Calu3 (cell line): ENCODE results near the gene IDI1. TPM values are rescaled to one million over a fixed set of nuclear protein-coding genes. Genes with fewer than 3 reads are reported as not detected.

Experiments
- BruUV-seq: library from RNA; stranded (reverse); fragments of 400-500 nt; replicated peaks from 2 replicates; lab custom pipeline; 2021; lab: Mats Ljungman, UMichigan
- CTCF ChIA-PET: fragments of 300-600 bp; sonication (Branson Sonifier 250); formaldehyde crosslinking; loops from one replicate; lab custom pipeline; 2022; ENCODE audit warnings: antibody characterized with exemption; lab: Charles Lee
- DNase-seq: peaks from one replicate; pipeline ENCODE4 v3.0.0; 2022
- H3K27ac Mint-ChIP-seq: one replicate; pipeline ENCODE4 v1.8.0; 2022; ENCODE audit warnings: mixed read lengths; ENCODE audit not compliant: unreplicated experiment
- H3K27me3 Mint-ChIP-seq: one replicate; pipeline ENCODE4 v1.8.0; 2022; ENCODE audit warnings: mixed read lengths; ENCODE audit not compliant: unreplicated experiment
- H3K36me3 Mint-ChIP-seq: one replicate; pipeline ENCODE4 v1.8.0; 2022; ENCODE audit warnings: mild to moderate bottlenecking, moderate library complexity, mixed read lengths; ENCODE audit not compliant: insufficient read depth, unreplicated experiment
- H3K4me1 Mint-ChIP-seq: one replicate; pipeline ENCODE4 v1.8.0; 2022; ENCODE audit warnings: mild to moderate bottlenecking, low read depth, mixed read lengths; ENCODE audit not compliant: unreplicated experiment
- H3K4me3 Mint-ChIP-seq: one replicate; pipeline ENCODE4 v1.8.0; 2022; ENCODE audit warnings: mild to moderate bottlenecking, low read depth, moderate library complexity, mixed read lengths; ENCODE audit not compliant: unreplicated experiment
- H3K9me3 Mint-ChIP-seq: one replicate; pipeline ENCODE4 v1.8.0; 2022; ENCODE audit warnings: low read depth, mixed read lengths; ENCODE audit not compliant: unreplicated experiment
- CTCF ChIP-seq: fragments of 200-600 bp; IDR thresholded peaks from one replicate; pipeline ENCODE4 v1.8.0; 2022; ENCODE audit warnings: antibody characterized with exemption; ENCODE audit not compliant: unreplicated experiment
- intact Hi-C: fragments of 100-400 bp; cut with micrococcal nuclease; formaldehyde crosslinking; loops from one replicate; pipeline ENCODE4 v1.10.0; 2022; ENCODE audit not compliant: unreplicated experiment
- total RNA-seq: library from RNA; stranded (reverse); gene quantifications from 2 replicates; pipeline ENCODE4 v1.2.3, GENCODE V29; 2022

Gene IDI1
- total RNA-seq, 1 experiment from 2014 or later, result 108 TPM

DNA sequence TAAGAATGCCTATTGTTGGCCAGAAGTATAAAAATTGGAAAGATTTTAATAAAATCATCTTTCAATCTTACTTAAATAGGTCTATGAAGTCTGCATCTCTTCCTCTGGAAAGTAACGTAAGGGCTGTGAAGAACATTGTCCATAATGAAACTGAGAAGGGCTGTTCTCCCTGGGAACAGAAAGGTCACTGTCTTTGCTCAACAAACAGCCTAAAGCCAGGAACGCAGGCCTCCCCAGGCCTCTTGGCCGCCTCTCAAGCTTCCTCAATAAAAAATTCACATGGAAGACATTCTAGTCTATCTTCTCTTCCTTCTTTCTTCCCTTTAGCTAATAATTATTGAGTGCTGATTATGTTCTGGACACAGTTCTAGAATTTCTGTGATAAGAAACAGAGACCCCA, 14.2 kb downstream of the IDI1 start:
- intact Hi-C loops, result no loop called here
- DNase-seq, result no peak
- TF ChIP-seq CTCF, result no peak
- H3K36me3 Mint-ChIP-seq, result peaks cover 41% of the 10 kb centered on the region
- H3K4me3 Mint-ChIP-seq, result no peak overlapping the region
- H3K27me3 Mint-ChIP-seq, result no peaks in the 10 kb centered on the region
- no peak overlapping the region for H3K27ac Mint-ChIP-seq
- no TSS peak for BruUV-seq
- CTCF ChIA-PET, result no interaction called here
- no peaks in the 10 kb centered on the region for H3K9me3 Mint-ChIP-seq
- no peaks in the 10 kb centered on the region for H3K4me1 Mint-ChIP-seq

DNA sequence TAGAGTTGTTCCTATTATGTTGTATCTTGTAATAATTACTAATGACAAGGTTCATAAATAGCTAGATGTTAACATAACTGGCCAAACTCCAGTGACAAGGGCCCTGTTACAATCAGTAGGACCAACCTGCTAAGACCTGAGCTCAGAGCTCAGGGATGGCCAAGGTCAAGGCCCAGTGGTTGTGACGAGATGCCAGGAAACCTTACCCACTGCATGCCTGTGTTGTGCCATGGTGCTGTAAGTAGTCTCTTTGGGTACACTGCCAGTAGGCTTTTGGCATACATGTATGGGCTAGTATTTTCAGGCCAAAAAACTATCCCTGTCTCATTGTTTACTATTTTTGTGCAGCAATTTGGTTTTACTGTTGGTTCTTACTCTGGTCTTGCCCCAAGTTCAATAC, 15.3 kb downstream of the IDI1 start:
- no peak for DNase-seq
- BruUV-seq, result no TSS peak
- Mint-ChIP-seq H3K36me3 (peaks cover 46% of the 10 kb centered on the region), H3K27me3 (no peaks in the 10 kb centered on the region), H3K9me3 (no peaks in the 10 kb centered on the region), H3K4me3 (no peak overlapping the region), H3K27ac (no peak overlapping the region), H3K4me1 (no peaks in the 10 kb centered on the region)
- CTCF ChIA-PET, result interaction anchor here (0.6 kb wide), 1 partner anchor 233 kb away, joined by 4 read pairs; no protein-coding TSS in a partner anchor
- intact Hi-C loops, result no loop called here
- no peak for TF ChIP-seq CTCF

GRCh38 chr10:1029838-1030237, 19.1 kb downstream of the IDI1 start:
- Mint-ChIP-seq H3K4me1 (no peaks in the 10 kb centered on the region), H3K27me3 (no peaks in the 10 kb centered on the region), H3K36me3 (peaks cover 46% of the 10 kb centered on the region), H3K9me3 (no peaks in the 10 kb centered on the region), H3K4me3 (no peak overlapping the region), H3K27ac (no peak overlapping the region)
- CTCF ChIA-PET, result no interaction called here
- intact Hi-C loops, result no loop called here
- no TSS peak for BruUV-seq
- DNase-seq, result no peak
- TF ChIP-seq CTCF, result no peak

- no peak overlapping the region for H3K27ac Mint-ChIP-seq
- no peak for TF ChIP-seq CTCF
- H3K36me3 Mint-ChIP-seq, result peaks cover 67% of the 10 kb centered on the region
- DNase-seq, result no peak
- no peaks in the 10 kb centered on the region for H3K4me1 Mint-ChIP-seq
- intact Hi-C loops, result no loop called here
- H3K4me3 Mint-ChIP-seq, result no peak overlapping the region
- BruUV-seq, result no TSS peak
- H3K27me3 Mint-ChIP-seq, result no peaks in the 10 kb centered on the region
- no peaks in the 10 kb centered on the region for H3K9me3 Mint-ChIP-seq
- CTCF ChIA-PET, result no interaction called here
These were observed 22.3 kb downstream of the IDI1 start for GRCh38 chr10:1026578-1026977.
